Esophagus squamous epithelium (tissue), 5 donors: ENCODE measurements around the gene LYZL1. TPM values are rescaled to one million over a fixed set of nuclear protein-coding genes. Genes with fewer than 3 reads are reported as not detected.

Experiments used
- DNase-seq: peaks from one replicate; lab custom pipeline; 2025; lab: John Stamatoyannopoulos, UW
- H3K27ac ChIP-seq, 4 donors: fragments of 200-600 bp; sonication (generic); one replicate each; pipeline ENCODE4 v1.5.1; 2016 to 2019; ENCODE audit warnings: mild to moderate bottlenecking in 1 of 4
- H3K27me3 ChIP-seq, 4 donors: fragments of 200-600 bp; sonication (generic); 1 replicate in 3 of 4; 2 replicates in 1 of 4; pipeline versions ENCODE4 v1.5.1 to v1.6.0; 2017 to 2021; ENCODE audit warnings: antibody characterized with exemption in 1 of 4
- H3K36me3 ChIP-seq, 3 donors: fragments of 200-600 bp; sonication (generic); one replicate each; pipeline ENCODE4 v1.5.1; 2016 to 2019
- H3K4me1 ChIP-seq, 3 donors: fragments of 200-600 bp; sonication (generic); one replicate each; pipeline ENCODE4 v1.5.1; 2017 to 2019
- H3K4me3 ChIP-seq, 4 donors: fragments of 200-600 bp; sonication (generic); 1 replicate in 3 of 4; 2 replicates in 1 of 4; pipeline ENCODE4 v1.5.1; 2016 to 2019; ENCODE audit warnings: mild to moderate bottlenecking in 2 of 4, moderate library complexity in 1 of 4
- H3K9me3 ChIP-seq, 3 donors: fragments of 200-600 bp; sonication (generic); one replicate each; pipeline ENCODE4 v1.5.1; 2016 to 2019
- CTCF ChIP-seq, 6 experiments: fragments of 450-650 bp in 4 of 6; fragments of 200-600 bp in 2 of 6; sonication (generic) in 2 of 6; IDR thresholded peaks; one replicate each; pipeline ENCODE4 v1.5.1; 2016 to 2019; ENCODE audit warnings: antibody characterized with exemption in 6 of 6, mild to moderate bottlenecking in 4 of 6, moderate library complexity in 4 of 6
- POLR2A ChIP-seq, 4 donors: fragments of 450-650 bp; IDR thresholded peaks; one replicate each; pipeline ENCODE4 v1.6.1; 2017; ENCODE audit warnings: antibody characterized with exemption in 4 of 4, mild to moderate bottlenecking in 4 of 4, moderate library complexity in 3 of 4
- WGBS, 2 donors: methylation state at CpG; one replicate each; pipeline ENCODE4 v1.1.5; 2018; 5-methylcytosine and 5-hydroxymethylcytosine counted together
- intact Hi-C: fragments of 100-400 bp; cut with DNase I; formaldehyde crosslinking; loops from one replicate; pipeline ENCODE4 v1.15.0; 2022
- total RNA-seq, 4 donors: library from RNA; depleted of rRNA; stranded (reverse); fragments of >200 nt; gene quantifications; one replicate each; pipeline ENCODE4 v1.1.0, GENCODE V29; 2016
- donor health status: DM: yes; HTN: yes; CAD: no.

Gene LYZL1
- total RNA-seq, 4 donors from 2014 or later = not detected

- Histone ChIP-seq H3K27me3 (peaks cover 0 to 32% (median 0%) of the 10 kb centered on the region in 4 donors), H3K27ac (no peak overlapping the region), H3K9me3 (peaks cover 0 to 4% (median 0%) of the 10 kb centered on the region in 3 donors), H3K4me1 (no peaks in the 10 kb centered on the region), H3K4me3 (no peak overlapping the region), H3K36me3 (no peaks in the 10 kb centered on the region)
- TF ChIP-seq CTCF (IDR thresholded peaks at IDR 0.05) (no peak), POLR2A (IDR thresholded peaks at IDR 0.05) (no peak)
- DNase-seq = no peak
- WGBS, 2 donors = 49 to 51% methylated on average over 7 of the region's 7 CpGs
- intact Hi-C loops = no loop called here
Measured at GRCh38 chr10:29343607-29344038, 54.8 kb downstream of the LYZL1 start.

GRCh38 chr10:29344073-29344820 is 55.4 kb downstream of the LYZL1 start:
- Histone ChIP-seq H3K36me3 (no peaks in the 10 kb centered on the region), H3K4me1 (no peaks in the 10 kb centered on the region), H3K9me3 (peaks cover 0 to 4% (median 0%) of the 10 kb centered on the region in 3 donors), H3K27me3 (peaks cover 0 to 36% (median 0%) of the 10 kb centered on the region in 4 donors), H3K4me3 (no peak overlapping the region), H3K27ac (no peak overlapping the region)
- no peak for TF ChIP-seq POLR2A (IDR thresholded peaks at IDR 0.05)
- intact Hi-C loops = no loop called here
- WGBS, 2 donors = 54% methylated on average over 7 to 16 of the region's 18 CpGs
- DNase-seq = no peak

GRCh38 chr10:29345144-29345909 is 56.5 kb downstream of the LYZL1 start:
- no peak overlapping the region for H3K27ac ChIP-seq
- no peaks in the 10 kb centered on the region for H3K36me3 ChIP-seq
- peaks cover 0 to 4% (median 0%) of the 10 kb centered on the region in 3 donors for H3K9me3 ChIP-seq
- intact Hi-C loops = no loop called here
- no peaks in the 10 kb centered on the region for H3K4me1 ChIP-seq
- H3K4me3 ChIP-seq = no peak overlapping the region
- H3K27me3 ChIP-seq = peaks cover 0 to 33% (median 0%) of the 10 kb centered on the region in 4 donors
- 58 to 64% methylated on average over 9 of the region's 9 CpGs for WGBS, 2 donors
- DNase-seq = no peak
- TF ChIP-seq CTCF (IDR thresholded peaks at IDR 0.05) = no peak
- TF ChIP-seq POLR2A (IDR thresholded peaks at IDR 0.05) = no peak

GRCh38 chr10:29345910-29346209 is 57.0 kb downstream of the LYZL1 start:
- WGBS, 2 donors = 77 to 81% methylated on average over 2 to 3 of the region's 3 CpGs
- no peaks in the 10 kb centered on the region for H3K36me3 ChIP-seq
- intact Hi-C loops = no loop called here

More at GRCh38 chr10:29345910-29346209, 57.0 kb downstream of the LYZL1 start:
- Histone ChIP-seq H3K9me3 (peaks cover 0 to 4% (median 0%) of the 10 kb centered on the region in 3 donors), H3K4me3 (no peak overlapping the region), H3K27ac (no peak overlapping the region), H3K27me3 (peaks cover 0 to 33% (median 0%) of the 10 kb centered on the region in 4 donors), H3K4me1 (no peaks in the 10 kb centered on the region)
- no peak for TF ChIP-seq POLR2A (IDR thresholded peaks at IDR 0.05)
- no peak for TF ChIP-seq CTCF (IDR thresholded peaks at IDR 0.05)
- DNase-seq = no peak
